Activated CD8-positive, alpha-beta memory T cell treated with anti-CD3 and anti-CD28 coated beads for 1 hour (primary cell): Measurements from ENCODE around the gene TAP1.

Experiments used
- DNase-seq, 2 donors: peaks; one replicate each; pipeline ENCODE4 v3.0.0-alpha.2; 2020; ENCODE audit warnings: low read depth in 1 of 2; ENCODE audit errors: extremely low read depth in 1 of 2

The TAP1 gene

GRCh38 chr6:32862725-32863124 is 9.2 kb upstream of the TAP1 start:
- no peak for DNase-seq

GRCh38 chr6:32860674-32861073 is 7.2 kb upstream of the TAP1 start:
- DNase-seq = no peak

GRCh38 chr6:32858194-32858593 is 4.7 kb upstream of the TAP1 start:
- no peak for DNase-seq

GRCh38 chr6:32857156-32857891 is 3.8 kb upstream of the TAP1 start:
- DNase-seq = no peak

GRCh38 chr6:32855467-32856174 is 2.1 kb upstream of the TAP1 start:
- no peak for DNase-seq

GRCh38 chr6:32854376-32855178 is 1.1 kb upstream of the TAP1 start:
- peak in 1 of 2 donors; percentile 34 for DNase-seq

- no peak for DNase-seq
Measured at GRCh38 chr6:32852844-32853540, 512 bp downstream of the TAP1 start.

- no peak for DNase-seq
Measured at GRCh38 chr6:32852018-32852843, 1.3 kb downstream of the TAP1 start.

- DNase-seq = no peak
Measured at GRCh38 chr6:32851025-32851424, 2.5 kb downstream of the TAP1 start.

- no peak for DNase-seq
Measured at GRCh38 chr6:32849126-32849525, 4.4 kb downstream of the TAP1 start.

GRCh38 chr6:32847795-32848194 is 5.7 kb downstream of the TAP1 start:
- no peak for DNase-seq

GRCh38 chr6:32847004-32847403 is 6.5 kb downstream of the TAP1 start:
- DNase-seq = no peak

GRCh38 chr6:32845384-32845884 is 8.1 kb downstream of the TAP1 start:
- DNase-seq = no peak

GRCh38 chr6:32844839-32845383 is 8.6 kb downstream of the TAP1 start:
- DNase-seq = no peak

- peak; percentile 97 for DNase-seq
Measured at GRCh38 chr6:32843979-32844838, 9.3 kb downstream of the TAP1 start, which contains the start of gene PSMB8. Gene PSMB8, minus strand, starts transcription at chr6:32844047. Its CDS starts 51 bp downstream, at chr6:32843996.

- DNase-seq = no peak
Measured at GRCh38 chr6:32843331-32843978, 10.0 kb downstream of the TAP1 start.

GRCh38 chr6:32842690-32843089 is 10.8 kb downstream of the TAP1 start:
- no peak for DNase-seq

- no peak for DNase-seq
Measured at GRCh38 chr6:32842021-32842650, 11.4 kb downstream of the TAP1 start.
